Kidney capillary endothelial cell (primary cell): ENCODE data around the gene KHDRBS1.
"Not testable (repeated sequence)": the region's sequence is repeated elsewhere in the genome, so short reads cannot be mapped to it uniquely, and the experiment has no call there.

ENCODE experiments used
- DNase-seq: peaks from one replicate; pipeline ENCODE4 v3.0.0-alpha.2; 2018; ENCODE audit warnings: low spot score

KHDRBS1 gene

GRCh38 chr1:32065613-32066488, 52.2 kb downstream of the KHDRBS1 start:
- DNase-seq, result not testable (repeated sequence)

DNA sequence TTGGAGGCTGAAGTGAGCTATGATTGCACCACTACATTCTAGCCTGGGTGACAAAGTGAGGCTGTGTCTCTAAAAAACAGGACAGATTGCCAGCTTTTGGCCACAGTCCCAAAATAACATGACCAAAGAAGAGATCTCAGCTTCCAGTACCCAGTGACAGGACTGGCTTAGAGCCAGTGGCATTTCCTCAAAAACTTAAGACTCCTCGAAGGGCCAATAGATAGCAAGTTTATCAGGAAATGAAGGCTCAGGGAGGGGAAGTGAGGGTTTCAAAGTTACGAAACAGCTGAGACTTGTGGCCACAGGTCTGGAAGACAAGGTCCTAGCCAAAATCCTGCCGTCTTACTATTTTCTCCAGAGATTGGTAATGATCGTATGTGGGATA, 52.8 kb downstream of the KHDRBS1 start:
- DNase-seq, result peak; percentile 86

GRCh38 chr1:32068957-32069588, 55.4 kb downstream of the KHDRBS1 start:
- DNase-seq, result no peak

- peak; percentile 88 for DNase-seq
These were observed 58.3 kb downstream of the KHDRBS1 start for GRCh38 chr1:32071758-32072621.

DNA sequence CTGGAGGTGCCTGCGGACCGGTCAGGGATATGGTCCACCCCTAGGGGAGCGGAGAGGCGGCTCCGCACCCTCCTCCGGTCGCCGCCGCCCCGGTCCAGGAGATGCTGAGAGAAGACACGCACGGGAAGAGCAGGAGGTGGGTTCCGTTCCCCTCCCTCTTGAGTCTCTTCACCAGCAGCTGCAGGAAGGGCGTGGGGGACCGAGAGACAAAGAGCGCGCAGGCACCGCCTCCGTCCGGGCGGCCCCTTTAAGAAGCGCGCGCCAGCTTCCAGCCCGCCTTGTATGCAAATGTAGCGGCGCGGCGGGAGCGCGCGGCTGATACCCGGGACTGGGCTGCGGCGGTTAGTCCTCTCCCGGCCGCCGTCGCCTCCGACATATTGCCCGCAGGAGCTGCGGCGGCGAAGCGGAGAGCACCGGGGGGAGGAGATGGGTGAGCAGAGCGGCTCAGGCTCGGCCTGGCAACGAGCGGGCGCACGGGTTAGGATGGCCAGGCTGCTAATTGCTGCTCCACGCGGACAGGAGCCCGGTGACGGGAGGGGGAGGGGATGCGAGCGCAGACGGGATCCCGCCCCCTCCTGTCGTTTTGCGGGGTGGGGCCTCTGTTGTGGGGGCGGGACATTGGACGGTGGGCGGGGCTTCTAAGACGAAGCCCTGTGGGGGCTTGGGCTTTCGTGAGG, 59.1 kb downstream of the KHDRBS1 start, which contains the start of gene TMEM39B:
Gene TMEM39B, plus strand, starts transcription at position 318 of the 677 bp plus-strand sequence. Its CDS starts 109 bp downstream, at position 427.
- peak; percentile 98 for DNase-seq

- DNase-seq, result no peak
These were observed 59.9 kb downstream of the KHDRBS1 start for GRCh38 chr1:32073299-32074229.

GRCh38 chr1:32074841-32075240, 61.2 kb downstream of the KHDRBS1 start:
- no peak for DNase-seq

- DNase-seq, result no peak
These were observed 63.8 kb downstream of the KHDRBS1 start for GRCh38 chr1:32077451-32077850.

- DNase-seq, result no peak
These were observed 68.4 kb downstream of the KHDRBS1 start for GRCh38 chr1:32082022-32082421.

DNA sequence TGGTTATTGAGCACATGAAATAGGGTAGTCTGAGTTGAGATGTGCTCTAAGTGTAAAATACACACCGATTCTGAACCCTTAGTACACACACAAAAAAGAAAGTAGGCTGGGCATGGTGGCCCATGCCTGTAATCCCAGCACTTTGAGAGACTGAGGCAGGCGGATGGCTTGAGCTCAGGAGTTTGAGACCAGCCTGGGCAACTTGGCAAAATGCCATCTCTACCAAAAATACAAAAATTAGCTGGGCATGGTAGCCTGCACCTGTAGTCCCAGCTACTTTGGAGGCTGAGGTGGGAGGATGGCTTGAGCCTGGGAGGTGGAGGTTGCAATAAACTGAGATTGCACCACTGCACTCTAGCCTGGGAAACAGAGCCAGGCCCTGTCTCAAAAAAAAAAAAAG, 72.7 kb downstream of the KHDRBS1 start:
- DNase-seq, result not testable (repeated sequence)

DNA sequence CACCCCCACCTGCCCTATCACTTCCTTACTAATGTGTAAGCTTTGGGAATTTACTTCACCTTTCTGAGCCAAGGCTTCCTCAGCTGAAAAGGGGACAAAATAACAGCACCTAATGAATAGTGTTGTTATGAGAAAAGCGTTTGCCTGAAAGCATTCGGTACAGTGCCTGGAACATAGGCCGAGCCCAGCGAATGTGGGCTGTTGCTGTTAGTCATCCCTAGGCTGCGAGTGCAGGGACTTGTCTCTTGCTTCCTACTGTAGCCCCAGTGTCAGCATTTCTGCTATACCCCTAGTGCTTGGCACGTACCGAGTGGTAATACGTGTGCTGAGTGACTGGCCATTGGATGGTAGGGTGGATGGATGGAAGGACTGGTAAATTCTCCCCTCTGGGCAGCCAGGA, 77.5 kb downstream of the KHDRBS1 start:
- DNase-seq, result no peak

- no peak for DNase-seq
These were observed 77.9 kb downstream of the KHDRBS1 start for GRCh38 chr1:32091591-32091990.
